Measurements from ENCODE around the gene SIX2. TPM values are rescaled to one million over a fixed set of nuclear protein-coding genes. Genes with fewer than 3 reads are reported as not detected.

The SIX2 gene
- polyA plus RNA-seq, 3 donors = 21.3 to 38.2 (median 28.7) TPM

DNA sequence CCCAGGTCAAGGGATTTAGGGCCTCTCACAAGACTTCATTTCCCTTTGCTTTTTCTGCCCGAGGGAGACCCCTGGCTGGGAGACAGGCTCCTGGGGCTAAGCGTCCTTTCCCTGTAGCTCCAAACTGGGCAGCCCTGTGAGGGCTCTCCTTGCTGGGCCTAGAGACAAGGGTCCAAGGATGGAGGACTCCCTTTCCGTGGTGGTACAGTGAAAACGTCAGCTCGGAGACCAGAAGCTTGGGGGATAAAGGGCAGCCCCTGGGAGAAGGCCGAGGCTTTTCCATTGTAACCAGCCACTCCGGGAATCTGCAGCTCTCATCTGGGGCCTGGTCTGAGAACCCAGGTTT, 2.3 kb downstream of the SIX2 start:
- no peak for DNase-seq (ENCODE audit: extremely low read depth in 1 of 11, low read depth in 9 of 11, low spot score in 4 of 11)

DNA sequence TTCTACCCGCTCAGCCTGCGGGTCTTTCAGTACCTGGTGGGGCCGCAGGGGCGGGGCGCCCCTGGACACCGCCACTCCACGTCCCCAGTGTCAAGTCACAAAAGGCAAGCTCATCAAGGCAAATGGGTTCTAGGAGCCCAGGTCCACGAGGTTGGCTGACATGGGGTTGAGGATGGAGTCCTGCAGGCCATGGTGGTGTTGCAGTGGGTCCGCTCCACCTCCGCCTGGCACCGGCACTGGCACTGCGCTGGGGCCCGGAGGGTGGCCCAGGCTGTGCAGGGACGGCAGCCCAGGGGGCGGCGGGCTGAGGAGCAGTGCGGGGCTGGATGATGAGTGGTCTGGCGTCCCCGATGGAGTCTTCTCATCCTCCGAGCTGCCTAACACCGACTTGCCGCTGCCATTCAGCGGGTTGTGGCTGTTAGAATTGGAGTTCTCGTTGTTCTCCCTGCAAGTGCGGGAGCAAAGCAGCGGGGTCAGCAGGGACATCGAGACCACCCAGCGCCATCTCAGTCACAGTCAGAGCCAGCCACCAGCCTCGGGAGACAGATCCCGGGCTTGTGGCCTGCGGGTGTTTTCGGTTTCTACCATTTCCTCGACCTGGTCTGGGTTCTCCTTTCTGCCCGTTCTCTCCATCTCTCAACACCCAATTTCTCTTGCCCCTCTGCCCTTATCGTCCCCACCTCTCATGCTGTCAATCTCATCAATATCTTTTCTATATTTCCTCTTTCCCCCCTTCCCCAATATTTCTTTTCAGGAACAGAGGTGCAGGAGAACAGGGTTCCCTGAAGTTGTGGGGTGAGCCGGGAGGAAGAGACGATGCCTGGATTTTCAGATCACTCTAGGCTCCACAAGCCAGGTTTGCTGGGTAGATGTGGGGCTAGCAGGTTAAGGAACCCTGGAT, 3.0 kb downstream of the SIX2 start:
- no peak for DNase-seq (ENCODE audit: extremely low read depth in 1 of 11, low read depth in 9 of 11, low spot score in 4 of 11)

DNA sequence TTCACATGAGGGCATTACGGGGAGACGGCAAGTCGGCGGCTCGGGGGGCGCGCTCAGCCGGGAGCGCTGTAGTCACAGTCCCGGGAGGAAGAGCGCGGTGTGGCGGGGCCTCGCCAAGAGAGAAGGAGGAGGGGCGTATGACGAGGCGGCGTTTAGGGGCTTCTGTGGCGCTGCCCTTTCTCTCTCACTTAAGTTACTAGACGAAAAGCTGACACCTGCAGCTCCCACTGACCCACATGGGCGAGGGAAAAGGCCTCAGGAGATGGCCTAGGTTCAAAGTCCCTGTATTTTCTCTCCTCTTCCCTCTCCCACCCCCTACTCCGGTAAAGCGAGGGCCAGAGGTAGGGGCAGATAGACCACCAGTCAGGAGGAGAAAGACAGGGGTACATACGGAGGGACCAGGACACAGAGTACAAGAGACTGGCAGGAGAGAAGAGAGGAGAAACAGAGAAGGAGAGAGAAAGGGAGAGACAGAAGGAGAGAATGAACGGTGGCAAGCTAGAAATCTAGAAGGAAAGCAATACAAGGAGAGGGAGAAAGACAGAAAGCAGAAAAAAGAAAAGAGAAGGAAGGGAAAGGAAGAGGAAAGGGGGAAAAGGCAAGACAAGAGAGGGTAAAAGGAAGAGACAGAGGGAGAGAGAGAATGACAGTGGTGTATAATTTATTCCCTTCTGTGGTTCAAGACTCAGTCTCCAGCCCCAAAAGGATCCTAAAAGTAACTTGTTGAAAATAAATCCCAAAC, 3.8 kb downstream of the SIX2 start:
- DNase-seq (ENCODE audit: extremely low read depth in 1 of 11, low read depth in 9 of 11, low spot score in 4 of 11) = no peak

DNA sequence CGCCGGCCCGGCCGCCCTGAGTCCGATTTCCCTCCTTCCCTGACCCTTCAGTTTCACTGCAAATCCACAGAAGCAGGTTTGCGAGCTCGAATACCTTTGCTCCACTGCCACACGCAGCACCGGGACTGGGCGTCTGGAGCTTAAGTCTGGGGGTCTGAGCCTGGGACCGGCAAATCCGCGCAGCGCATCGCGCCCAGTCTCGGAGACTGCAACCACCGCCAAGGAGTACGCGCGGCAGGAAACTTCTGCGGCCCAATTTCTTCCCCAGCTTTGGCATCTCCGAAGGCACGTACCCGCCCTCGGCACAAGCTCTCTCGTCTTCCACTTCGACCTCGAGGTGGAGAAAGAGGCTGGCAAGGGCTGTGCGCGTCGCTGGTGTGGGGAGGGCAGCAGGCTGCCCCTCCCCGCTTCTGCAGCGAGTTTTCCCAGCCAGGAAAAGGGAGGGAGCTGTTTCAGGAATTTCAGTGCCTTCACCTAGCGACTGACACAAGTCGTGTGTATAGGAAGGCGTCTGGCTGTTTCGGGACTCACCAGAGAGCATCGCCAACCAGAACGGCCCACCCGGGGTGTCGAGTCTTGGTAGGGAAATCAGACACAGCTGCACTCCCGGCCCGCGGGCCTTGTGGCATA, 4.6 kb downstream of the SIX2 start:
- DNase-seq (ENCODE audit: extremely low read depth in 1 of 11, low read depth in 9 of 11, low spot score in 4 of 11) = no peak

DNA sequence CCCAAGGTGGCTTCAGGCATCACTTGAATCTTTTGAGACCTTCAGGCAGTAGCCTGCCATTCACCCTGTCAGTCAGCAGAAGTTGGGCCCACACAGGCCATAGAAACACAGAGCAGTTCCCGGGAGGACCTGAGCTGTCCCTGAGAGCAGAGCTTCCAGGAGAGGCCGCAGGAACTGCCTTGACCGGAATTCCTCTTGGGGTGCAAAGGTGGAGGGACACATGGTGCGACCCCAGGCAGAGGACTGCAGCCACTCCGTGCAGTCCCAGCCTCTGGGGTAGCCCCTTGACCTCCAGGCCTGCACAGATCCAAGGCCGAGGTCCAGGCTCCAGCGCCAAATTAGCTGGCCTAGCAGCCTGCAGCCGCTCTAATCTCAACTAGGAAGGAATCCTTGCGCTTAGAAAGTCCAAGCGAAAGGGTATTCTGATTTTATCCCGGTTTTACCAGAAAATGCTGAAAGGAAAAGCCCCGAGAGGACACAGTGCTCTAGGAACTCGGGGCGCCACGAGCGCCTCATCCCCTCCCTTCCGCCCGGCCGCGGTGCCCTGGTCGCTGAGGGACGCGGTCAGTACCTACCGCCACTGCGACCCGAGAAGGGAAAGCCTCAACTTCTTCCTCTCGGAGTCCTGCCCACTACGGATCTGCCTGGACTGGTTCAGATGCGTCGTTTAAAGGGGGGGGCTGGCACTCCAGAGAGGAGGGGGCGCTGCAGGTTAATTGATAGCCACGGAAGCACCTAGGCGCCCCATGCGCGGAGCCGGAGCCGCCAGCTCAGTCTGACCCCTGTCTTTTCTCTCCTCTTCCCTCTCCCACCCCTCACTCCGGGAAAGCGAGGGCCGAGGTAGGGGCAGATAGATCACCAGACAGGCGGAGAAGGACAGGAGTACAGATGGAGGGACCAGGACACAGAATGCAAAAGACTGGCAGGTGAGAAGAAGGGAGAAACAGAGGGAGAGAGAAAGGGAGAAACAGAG, 5.4 kb downstream of the SIX2 start:
- DNase-seq (ENCODE audit: extremely low read depth in 1 of 11, low read depth in 9 of 11, low spot score in 4 of 11) = no peak

DNA sequence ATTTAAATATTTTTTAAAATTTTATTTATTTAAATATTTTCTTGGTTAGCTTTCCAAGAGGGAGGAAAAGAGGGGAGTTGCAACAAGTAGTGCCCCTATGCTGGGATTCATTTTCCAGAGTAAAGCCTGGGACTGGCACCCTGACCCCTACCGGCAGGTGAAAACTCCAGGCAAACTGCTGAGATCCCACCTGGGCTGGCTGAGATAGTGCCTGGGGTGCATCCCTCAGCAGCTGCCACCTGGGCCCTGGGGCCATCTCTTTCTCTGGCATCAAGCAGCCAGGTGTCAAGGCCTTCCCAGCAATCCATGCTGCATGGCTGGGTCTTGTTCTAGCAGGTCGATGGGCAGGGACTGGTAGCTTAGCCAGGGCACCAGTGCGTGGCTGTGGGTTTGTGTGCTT, 6.6 kb downstream of the SIX2 start:
- DNase-seq (ENCODE audit: extremely low read depth in 1 of 11, low read depth in 9 of 11, low spot score in 4 of 11) = no peak

DNA sequence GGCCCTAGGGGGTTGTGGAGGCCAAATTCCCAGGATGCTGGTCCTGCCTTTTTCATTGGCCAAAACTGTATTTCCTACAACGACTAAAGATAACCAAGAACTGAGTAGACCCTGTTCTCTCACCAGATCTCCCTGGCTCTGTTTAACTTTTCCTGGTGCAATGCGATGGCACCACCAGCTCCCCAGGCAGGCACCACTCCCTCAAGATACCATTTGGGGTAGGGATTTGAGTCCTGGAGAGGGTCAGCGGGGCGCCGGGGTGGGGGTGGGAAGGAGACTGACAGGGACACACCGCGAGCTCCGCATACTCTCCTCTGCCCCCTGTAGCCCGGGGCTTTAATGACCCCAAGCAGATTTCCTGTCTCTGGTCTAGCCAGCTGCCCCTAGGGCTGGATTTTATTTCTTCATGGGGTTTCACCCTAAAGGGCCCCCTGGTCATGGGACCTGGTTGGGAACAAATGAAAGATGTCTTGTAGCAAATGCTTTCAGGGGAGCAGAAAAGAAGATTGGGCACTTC, 7.3 kb downstream of the SIX2 start:
- DNase-seq (ENCODE audit: extremely low read depth in 1 of 11, low read depth in 9 of 11, low spot score in 4 of 11) = no peak

DNA sequence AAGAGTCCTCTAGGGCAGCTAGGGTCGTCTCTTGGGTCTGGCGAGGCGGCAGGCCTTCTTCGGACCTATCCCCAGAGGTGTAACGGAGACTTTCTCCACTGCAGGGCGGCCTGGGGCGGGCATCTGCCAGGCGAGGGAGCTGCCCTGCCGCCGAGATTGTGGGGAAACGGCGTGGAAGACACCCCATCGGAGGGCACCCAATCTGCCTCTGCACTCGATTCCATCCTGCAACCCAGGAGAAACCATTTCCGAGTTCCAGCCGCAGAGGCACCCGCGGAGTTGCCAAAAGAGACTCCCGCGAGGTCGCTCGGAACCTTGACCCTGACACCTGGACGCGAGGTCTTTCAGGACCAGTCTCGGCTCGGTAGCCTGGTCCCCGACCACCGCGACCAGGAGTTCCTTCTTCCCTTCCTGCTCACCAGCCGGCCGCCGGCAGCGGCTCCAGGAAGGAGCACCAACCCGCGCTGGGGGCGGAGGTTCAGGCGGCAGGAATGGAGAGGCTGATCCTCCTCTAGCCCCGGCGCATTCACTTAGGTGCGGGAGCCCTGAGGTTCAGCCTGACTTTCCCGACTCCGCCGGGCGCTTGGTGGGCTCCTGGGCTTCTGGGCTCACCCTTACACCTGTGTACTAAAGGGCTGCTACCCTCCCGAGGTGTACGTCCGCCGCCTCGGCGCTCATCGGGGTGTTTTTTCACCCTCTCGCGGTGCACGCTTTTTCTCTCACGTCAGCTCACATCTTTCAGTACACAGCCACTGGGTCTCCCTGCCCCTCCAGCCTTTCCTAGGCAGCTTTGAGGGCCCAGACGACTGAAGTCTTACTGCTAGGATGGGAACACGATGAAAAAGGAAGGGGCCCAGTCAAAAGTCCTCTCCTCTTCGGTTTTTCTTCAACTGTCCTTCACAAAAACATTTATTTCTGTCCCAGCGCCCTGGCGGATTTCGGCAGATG, 8.1 kb downstream of the SIX2 start:
- DNase-seq (ENCODE audit: extremely low read depth in 1 of 11, low read depth in 9 of 11, low spot score in 4 of 11) = no peak

DNA sequence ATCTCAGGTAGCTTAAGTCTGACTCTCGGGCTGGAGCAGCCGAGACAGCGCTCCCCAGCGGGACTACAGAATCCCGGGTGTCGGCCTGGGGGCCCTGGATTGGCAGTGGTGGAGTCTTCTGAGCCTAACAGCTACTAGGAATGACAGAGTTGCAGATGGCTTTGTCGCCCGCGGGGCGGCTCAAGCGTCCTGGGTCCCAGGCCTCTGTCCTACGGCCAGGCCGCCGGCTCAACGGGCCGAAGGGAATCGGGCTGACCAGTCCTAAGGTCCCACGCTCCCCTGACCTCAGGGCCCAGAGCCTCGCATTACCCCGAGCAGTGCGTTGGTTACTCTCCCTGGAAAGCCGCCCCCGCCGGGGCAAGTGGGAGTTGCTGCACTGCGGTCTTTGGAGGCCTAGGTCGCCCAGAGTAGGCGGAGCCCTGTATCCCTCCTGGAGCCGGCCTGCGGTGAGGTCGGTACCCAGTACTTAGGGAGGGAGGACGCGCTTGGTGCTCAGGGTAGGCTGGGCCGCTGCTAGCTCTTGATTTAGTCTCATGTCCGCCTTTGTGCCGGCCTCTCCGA, 8.8 kb downstream of the SIX2 start:
- no peak for DNase-seq (ENCODE audit: extremely low read depth in 1 of 11, low read depth in 9 of 11, low spot score in 4 of 11)

DNA sequence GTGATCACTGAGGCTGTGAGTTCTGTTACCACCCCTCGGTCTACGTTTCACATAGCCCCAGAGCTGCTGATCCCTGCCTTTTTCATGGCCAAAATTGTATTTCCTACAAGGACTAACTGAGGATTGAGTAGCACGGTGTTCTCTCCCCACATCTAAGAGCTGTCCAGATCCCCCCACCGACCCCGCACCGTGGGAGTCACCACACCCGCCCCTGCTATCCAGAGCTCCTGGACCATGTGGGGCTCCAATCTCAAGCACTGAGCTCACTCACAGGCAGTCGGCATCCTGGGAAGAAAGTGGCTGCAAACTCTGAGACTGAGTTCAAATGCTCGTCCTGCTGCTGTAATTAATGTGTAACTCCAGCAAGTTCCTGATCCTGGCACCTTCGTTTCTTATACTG, 9.7 kb downstream of the SIX2 start:
- no peak for DNase-seq (ENCODE audit: extremely low read depth in 1 of 11, low read depth in 9 of 11, low spot score in 4 of 11)

DNA sequence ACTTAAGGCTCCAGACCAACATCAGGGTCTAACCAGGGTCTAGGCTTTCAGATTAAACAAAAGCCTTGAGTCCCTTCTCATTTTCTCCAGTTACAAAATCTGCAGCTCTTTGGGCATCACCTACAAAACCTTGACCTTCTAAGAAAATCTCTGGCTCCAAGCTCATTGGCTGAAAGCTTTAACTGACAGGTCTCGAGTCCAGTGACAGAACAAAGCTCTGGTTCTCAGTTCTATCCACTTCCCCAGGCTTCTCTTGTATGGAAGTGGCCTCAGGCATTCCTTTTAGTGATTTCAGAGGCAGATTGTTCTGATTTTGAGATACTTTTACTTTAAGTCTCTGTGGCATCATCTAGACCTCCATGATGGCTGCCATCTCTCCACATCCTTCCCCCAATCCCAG, 11.3 kb downstream of the SIX2 start:
- no peak for DNase-seq (ENCODE audit: extremely low read depth in 1 of 11, low read depth in 9 of 11, low spot score in 4 of 11)

DNA sequence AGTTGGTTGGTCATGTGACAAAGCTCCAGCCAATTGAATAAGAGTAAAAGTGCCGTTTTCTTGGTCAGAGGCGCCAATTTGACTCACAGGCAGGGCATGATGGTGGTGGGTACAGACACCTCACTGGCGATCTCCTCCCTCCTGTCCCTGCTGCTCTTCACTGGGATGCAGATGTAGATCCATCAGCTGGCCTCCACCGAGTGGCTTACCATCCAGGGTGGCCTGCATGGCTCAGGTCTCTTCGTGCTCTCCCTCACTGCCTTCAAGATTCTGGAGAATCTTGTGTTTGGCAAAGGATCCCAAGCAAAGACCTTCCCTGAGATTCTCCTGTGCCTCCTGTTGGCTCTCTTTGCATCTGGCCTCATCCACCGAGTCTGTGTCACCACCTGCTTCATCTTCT, 12.9 kb downstream of the SIX2 start:
- DNase-seq (ENCODE audit: extremely low read depth in 1 of 11, low read depth in 9 of 11, low spot score in 4 of 11) = no peak

DNA sequence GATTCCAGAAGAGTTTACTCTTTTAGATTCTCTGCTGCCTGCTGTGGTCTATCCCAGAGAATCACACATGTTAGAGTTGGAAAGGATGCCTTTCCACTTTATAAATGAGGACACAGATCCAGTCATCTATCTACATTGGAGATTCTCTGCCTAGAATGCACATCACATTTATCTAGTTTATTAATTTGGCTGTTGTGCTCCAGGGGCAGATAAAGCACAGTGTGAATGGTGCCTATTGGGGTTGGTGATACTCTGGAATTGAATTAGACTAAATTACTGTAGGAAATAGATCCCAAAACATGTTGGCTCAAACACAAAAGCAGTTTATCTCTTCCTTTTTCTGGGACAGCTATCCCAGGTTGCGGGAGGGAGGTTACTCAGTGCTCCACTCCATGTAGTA, 14.9 kb downstream of the SIX2 start:
- DNase-seq (ENCODE audit: extremely low read depth in 1 of 11, low read depth in 9 of 11, low spot score in 4 of 11) = no peak

DNA sequence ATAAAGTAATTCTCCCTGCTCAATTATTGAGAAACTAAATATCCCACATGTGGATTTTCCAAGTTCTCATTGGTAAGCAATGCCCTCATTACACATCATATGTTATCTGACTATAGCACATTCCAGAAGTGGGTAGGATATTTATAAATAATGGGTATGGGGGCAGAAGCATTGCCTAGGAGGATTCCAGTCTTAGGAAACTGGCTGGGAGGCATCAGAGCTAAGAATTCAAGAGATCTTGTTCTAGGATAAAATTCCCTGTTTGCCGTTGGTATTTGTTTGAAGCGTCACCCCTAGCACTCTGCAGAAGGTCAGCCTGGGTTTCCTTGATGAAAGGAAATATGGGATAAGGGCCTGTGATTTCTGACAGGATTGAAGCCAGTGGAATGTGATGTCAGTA, 20.1 kb downstream of the SIX2 start:
- no peak for DNase-seq (ENCODE audit: extremely low read depth in 1 of 11, low read depth in 9 of 11, low spot score in 4 of 11)

DNA sequence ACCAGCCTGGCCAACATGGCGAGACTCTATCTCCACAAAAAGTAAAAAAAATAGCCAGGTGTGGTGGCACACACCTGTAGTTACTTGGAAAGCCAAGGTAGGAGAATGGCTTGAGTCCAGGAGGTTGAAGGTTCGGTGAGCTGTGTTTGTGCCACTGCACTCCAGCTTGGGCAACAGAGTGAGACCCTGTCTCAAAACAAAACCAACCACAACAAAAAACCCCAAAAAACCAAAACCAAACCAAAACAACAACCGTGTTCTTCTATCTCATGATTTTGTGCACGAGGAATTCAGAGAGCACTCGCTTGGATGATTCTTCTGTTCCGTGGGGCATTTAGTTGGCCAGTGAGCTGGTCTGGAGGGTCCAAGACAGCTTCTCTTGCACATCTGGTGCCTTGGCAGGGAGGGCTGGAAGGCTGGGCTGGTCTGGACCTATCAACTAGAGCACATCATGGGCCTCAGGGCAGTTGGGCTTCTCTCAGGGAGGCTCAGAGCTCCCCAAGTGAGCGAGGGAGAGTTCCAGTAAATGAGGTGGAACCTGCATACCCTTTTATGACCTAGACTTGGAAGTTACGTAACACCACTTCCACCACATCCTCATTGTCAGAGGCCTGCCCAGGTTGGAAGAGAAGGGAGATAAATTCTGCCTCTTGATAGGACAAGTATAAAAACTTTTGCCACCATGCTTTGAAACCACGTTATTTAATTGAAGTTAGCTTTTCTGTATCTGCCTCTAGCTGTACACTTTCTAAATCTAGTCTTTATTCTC, 25.2 kb downstream of the SIX2 start:
- DNase-seq (ENCODE audit: extremely low read depth in 1 of 11, low read depth in 9 of 11, low spot score in 4 of 11) = no peak

DNA sequence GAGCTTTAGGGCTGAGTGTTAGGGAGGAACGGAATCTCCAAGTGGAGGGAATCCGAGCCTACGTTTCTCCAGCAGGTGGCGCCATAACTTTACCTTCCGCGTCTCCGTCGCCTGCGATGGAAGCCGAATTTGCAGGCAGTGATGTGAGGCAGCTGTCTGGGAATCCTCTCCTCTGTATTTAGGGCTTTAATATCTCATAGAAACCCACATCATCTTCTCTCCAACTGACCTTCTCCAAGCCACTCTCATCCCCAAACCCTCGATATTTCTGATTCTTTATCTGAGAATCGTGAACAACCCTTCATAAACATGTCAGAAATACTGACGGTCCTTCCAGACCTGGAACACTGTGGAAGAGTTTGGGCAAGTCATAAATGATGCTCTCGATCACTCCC, 27.5 kb downstream of the SIX2 start:
- DNase-seq (ENCODE audit: extremely low read depth in 1 of 11, low read depth in 9 of 11, low spot score in 4 of 11) = peak; percentile 65 to 85 (median 76)

Measured in renal cortex interstitium (tissue), 11 donors.